ENCODE measurements around the gene PTRHD1.

The PTRHD1 gene

DNA sequence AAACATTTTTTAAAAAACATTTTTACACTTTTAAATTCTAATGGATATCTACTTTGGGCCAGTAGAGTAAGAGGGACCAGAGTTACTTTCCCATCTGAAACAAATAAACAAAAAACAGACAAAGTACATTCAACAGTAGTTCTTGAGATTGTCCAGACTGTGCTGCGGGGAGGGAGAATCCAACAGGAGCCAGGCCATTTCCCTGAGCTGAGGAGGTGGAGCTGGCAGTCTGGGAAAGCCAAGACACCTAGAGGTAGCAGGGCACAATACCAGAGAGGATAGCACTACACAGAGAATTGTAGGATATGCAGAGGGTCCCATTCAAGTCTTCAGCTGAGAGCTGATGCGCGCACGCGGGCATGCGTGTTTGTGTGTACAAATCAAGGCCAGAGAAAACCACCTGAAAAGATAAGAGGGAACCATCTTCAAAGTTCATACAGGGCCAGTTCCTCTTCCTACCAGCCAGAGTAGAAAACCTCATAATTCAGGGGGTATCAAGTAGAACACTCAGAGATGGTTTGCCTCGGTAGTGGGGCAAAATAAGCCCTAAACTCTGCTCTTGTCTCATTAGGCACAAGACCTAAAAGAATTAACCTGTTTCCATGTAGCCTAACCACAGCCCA, 44.0 kb downstream of the PTRHD1 start:
- no peak for DNase-seq

DNA sequence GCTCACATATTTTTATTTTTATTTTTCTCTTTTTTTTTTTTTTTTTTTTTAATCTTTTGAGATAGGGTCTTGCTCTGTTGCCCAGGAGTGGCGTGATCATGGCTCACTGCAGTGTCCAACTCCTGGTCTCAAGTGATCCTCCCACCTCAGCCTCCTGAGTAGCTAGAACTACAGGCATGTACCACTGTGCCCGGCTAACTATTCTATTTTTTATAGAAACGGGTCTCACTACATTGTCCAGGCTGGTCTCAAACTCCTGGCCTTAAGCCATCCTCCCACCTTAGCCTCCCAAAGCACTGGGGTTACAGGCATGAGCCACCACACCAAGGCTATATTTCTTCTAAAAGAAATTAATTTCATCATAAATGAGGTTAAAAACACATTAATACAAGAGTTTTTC, 45.9 kb downstream of the PTRHD1 start:
- DNase-seq, result no peak

DNA sequence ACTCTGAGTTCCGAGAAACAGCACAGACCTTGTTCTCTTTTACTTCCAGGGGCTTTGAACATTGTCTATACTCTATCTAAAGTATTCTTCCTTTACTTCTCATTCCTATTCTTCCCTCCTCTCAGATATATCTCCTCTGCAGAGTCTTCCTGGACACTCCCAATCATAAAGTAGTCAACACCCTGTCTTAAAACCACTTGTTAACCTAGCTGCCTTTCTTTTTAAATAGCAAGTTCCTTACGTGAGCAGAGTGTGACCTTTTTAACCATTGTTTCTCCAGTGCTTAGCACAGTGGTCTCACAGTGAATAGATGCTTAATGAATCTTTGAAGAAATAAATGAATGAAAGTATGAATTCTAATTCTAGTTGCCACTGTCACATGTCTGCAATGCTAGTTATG, 47.4 kb downstream of the PTRHD1 start:
- DNase-seq, result no peak

DNA sequence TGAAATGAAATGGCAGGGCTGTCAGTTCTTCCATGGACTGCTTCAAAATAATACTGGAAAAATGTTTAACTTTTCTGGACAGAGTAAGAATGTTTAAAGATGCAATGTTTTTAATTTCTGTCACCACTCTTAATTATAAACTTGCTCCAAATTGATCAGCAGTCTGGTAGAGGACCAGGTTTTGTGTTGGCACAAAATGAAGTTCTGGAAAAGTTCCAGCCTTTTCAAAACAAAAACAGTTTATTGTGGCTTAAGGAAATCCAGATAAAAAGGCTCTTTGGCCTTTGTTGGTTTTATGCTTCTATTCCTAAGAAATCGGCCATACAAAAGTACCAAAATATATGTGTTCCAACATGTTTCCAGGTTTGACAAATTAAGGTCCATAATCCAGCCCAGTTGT, 48.8 kb downstream of the PTRHD1 start:
- no peak for DNase-seq

DNA sequence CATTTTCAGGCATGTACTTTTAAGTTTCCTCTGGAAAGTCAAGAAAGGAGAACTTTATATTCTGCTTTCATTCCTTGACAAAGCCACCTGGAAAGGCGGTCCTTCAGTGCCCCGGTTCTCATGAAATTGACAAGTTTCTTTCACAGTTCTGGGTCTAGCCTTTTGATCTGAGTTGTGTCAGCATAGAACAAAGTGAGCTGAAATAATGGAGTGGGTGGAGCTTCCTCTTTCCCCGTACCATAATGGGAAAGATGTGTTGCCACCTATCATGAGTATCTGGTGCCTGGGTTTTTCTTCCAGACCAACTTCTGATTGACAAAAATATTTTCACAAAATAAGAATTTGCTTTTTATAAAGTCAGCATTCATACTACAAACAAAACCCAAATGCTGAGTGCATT, 49.3 kb downstream of the PTRHD1 start:
- no peak for DNase-seq

DNA sequence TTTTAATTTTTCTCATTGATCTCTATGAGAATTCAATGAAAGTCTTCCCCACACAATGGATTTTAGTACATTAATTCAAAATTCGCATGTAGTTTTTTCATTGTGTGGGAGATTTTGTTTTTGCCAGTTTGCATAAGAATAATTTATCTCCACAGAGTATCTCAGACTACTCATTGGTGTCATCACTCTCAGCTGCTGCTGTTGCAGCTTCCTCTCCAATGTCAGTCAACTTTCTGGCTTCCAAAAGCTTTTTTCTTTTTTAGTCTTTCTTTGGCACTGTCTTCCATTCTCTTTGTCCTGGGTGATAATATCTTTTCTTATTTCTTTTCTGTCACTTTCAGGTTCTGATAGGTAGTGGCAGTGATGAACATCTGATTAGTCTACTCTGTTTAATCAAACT, 50.5 kb downstream of the PTRHD1 start:
- no peak for DNase-seq

DNA sequence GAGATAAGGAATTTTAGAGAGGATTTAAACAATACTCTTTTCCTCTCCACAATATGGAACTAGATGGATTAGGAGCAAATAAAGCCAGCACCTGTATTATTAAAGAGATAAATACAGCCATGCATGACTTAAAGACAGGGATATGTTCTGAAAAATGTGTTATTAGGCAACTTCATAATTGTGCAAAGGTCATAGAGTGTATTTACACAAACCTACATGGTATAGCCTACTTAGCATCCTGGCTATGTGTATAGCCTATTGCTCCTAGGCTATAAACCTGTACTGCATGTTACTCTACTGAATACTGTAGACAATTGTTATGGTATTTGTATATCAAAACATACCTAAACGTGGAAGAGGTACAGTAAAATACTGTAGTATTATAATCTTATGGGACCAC, 53.0 kb downstream of the PTRHD1 start:
- DNase-seq, result no peak

Data from hematopoietic multipotent progenitor cell treated with erythropoietin and hydrocortisone succinate and interleukin-3 and kit ligand, for 8 days (in vitro differentiated cells).